Sciatic nerve (tissue), 2 donors: ENCODE results near the gene PXK. TPM values are rescaled to one million over a fixed set of nuclear protein-coding genes. Genes with fewer than 3 reads are reported as not detected.
A peak's percentile ranks its signal among the peaks of the same experiment; 100 is the strongest.
"Not testable (repeated sequence)": the region's sequence is repeated elsewhere in the genome, so short reads cannot be mapped to it uniquely, and the experiment has no call there.

Source experiments
- ATAC-seq: fragments of 200-7000 bp; cut with Tn5 transposase; one replicate; pipeline ENCODE4 v1.9.1; 2020; ENCODE audit warnings: mild to moderate bottlenecking, moderate library complexity
- DNase-seq: peaks from one replicate; pipeline ENCODE4 v3.0.0-alpha.2; 2020; ENCODE audit warnings: low spot score
- intact Hi-C: fragments of 100-400 bp; cut with DNase I; formaldehyde crosslinking; loops from one replicate; pipeline ENCODE4 v1.14.2; 2022
- total RNA-seq: library from RNA; stranded (reverse); fragmentation: NEBNext Ultra II Directional; extraction: Animal tissue kit (Norgen Biotek cat#: 25700); gene quantifications from one replicate; pipeline ENCODE4 v1.2.1, GENCODE V29; 2021
- donor health status: DM: no; HTN: no; CAD: no.
- donor health status: DM: no; HTN: no; CAD: no.

Gene PXK
- total RNA-seq = 34.1 TPM

DNA sequence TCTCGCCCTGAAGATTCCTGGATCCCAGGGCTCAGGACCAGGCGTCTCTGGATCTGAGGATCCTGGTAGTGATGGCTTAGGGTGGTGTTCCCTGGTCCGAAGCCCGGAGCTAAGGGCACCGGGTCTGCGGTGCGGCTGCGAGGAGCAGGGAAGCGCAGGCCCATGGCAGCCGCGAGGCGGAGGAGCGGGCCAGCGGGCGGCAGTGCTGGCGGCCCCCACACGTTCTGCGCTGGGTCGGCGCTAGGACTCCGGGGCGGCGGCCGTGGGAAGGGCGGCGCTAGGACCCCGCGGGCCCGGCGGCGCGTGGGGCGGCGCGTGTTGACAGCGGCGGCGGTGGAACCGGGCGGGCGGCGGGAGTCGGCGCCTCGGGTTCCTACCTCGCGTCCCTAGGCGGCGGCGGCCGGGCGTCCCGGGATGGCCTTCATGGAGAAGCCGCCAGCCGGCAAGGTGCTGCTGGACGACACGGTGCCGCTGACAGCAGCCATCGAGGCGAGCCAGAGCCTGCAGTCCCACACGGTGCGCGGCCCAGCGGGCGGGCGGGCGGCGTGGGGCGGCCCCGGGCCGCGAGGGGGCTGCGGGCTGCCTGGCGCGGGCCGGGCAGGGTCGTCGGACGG lies at the start of gene PXK:
PXK (plus strand) TSS at position 318 of the 614 bp plus-strand sequence; CDS start at position 415, 97 bp downstream.
- intact Hi-C loops = no loop called here
- DNase-seq (peak; percentile 87), ATAC-seq (peak; percentile 88)

- intact Hi-C loops = no loop called here
- ATAC-seq (no peak), DNase-seq (no peak)
Measured at GRCh38 chr3:58285334-58285733, 47.4 kb upstream of the PXK start.

- intact Hi-C loops = no loop called here
- DNase-seq = no peak
- ATAC-seq = no peak
Measured at GRCh38 chr3:58287354-58287753, 45.3 kb upstream of the PXK start.

- intact Hi-C loops = no loop called here
- DNase-seq (no peak), ATAC-seq (no peak)
Measured at GRCh38 chr3:58288011-58288728, 44.5 kb upstream of the PXK start.

GRCh38 chr3:58288964-58289613 lies 43.6 kb upstream of the PXK start:
- ATAC-seq, DNase-seq, intact Hi-C loops: not testable (repeated sequence)

- intact Hi-C loops = loop anchor here (5.0 kb wide), 1 partner anchor 843 kb away; no protein-coding TSS in a partner anchor
- DNase-seq, ATAC-seq: not testable (repeated sequence)
Measured at GRCh38 chr3:58290446-58290845, 42.2 kb upstream of the PXK start.

GRCh38 chr3:58291671-58292338 lies 40.9 kb upstream of the PXK start:
- no peak for ATAC-seq
- no peak for DNase-seq
- intact Hi-C loops = loop anchor here (5.0 kb wide), 1 partner anchor 845 kb away; no protein-coding TSS in a partner anchor

DNA sequence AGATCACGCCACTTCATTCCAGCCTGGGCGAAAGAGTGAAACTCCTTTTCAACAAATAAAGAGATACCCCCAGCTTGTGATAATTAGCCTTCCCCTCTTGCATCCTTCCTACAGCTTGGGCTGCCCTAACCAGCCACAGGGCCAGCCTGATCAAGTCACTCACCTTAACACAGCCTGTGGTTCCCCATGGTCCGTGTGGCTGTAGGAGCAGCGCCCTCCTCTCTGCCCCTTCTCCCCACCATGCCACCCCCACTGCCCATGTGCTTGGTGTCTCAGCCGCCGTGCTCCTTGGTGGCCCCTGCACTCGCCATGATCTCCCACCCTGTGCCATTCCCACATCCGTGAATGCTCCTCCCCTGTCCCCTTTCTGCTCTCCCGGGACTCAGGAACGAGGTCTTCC lies 39.8 kb upstream of the PXK start:
- no peak for DNase-seq
- no peak for ATAC-seq
- intact Hi-C loops = loop anchor here (5.0 kb wide), 1 partner anchor 846 kb away; no protein-coding TSS in a partner anchor

GRCh38 chr3:58293516-58293915 lies 39.2 kb upstream of the PXK start:
- ATAC-seq (no peak), DNase-seq (no peak)
- intact Hi-C loops = loop anchor here (5.0 kb wide), 1 partner anchor 846 kb away; no protein-coding TSS in a partner anchor

GRCh38 chr3:58296269-58296668 lies 36.4 kb upstream of the PXK start:
- DNase-seq = no peak
- no peak for ATAC-seq
- intact Hi-C loops = loop anchor here (5.0 kb wide), 1 partner anchor 119 kb away; no protein-coding TSS in a partner anchor

DNA sequence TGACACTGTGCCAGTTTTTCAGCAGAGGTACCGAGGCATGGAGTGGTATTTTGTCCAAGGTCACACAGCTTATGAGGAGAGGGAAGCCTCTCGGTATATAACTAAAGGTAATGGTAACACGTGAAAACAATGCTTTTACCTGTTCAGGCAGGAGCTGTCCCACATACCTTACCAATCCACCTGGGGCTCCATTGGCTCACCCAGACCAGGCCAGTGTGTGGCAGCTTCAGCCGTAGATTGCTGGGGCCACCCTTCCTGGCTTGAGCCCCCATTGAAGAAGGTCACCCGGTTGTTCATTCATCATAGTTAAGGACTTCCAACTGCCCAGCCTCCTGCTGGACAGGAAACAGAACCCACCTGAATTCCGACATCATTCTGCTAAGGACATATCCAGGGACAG lies 35.8 kb upstream of the PXK start:
- ATAC-seq (no peak), DNase-seq (no peak)
- intact Hi-C loops = loop anchor here (5.0 kb wide), 1 partner anchor 120 kb away; no protein-coding TSS in a partner anchor

DNA sequence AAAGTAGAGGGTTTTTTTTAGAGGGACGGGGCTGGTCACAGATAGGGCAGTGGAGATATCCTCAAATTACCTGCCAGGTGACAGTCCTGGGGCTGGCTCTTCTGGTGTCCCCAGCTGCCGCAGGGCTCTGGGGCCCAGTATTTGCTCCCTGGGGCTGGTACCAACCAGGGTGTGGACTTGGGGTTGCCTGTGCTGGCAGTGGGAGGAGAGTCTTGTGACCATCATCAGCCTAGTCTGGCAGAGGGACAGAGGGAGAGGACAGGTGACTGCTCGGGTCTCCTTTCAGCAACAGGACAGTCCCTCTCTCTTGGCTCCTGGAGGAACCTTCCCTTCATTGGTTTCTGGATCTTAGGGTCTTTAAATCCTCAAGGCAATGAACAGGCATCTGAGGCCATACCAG lies 34.5 kb upstream of the PXK start:
- intact Hi-C loops = loop anchor here (5.0 kb wide), 1 partner anchor 121 kb away; no protein-coding TSS in a partner anchor
- DNase-seq (no peak), ATAC-seq (no peak)

DNA sequence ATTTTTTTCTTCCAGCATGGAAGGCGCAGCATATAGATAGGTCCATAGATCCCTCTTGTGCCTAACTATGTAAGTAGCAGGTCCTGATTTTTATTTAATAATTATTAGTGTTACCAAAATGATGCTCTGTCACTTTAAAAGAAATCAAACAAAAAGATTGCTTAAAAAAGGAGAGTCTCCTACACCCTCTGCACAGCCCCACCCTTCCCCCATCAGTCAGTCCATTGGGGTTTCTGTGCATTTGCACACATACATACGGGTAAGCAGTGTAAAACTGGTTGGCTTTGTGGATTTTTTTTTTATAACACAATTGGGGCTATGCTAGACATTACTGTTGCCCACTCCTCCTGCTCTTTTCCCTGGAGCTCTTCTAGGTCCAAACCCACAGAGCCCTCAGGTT lies 33.6 kb upstream of the PXK start:
- DNase-seq (no peak), ATAC-seq (no peak)
- intact Hi-C loops = loop anchor here (5.0 kb wide), 1 partner anchor 122 kb away; no protein-coding TSS in a partner anchor

DNA sequence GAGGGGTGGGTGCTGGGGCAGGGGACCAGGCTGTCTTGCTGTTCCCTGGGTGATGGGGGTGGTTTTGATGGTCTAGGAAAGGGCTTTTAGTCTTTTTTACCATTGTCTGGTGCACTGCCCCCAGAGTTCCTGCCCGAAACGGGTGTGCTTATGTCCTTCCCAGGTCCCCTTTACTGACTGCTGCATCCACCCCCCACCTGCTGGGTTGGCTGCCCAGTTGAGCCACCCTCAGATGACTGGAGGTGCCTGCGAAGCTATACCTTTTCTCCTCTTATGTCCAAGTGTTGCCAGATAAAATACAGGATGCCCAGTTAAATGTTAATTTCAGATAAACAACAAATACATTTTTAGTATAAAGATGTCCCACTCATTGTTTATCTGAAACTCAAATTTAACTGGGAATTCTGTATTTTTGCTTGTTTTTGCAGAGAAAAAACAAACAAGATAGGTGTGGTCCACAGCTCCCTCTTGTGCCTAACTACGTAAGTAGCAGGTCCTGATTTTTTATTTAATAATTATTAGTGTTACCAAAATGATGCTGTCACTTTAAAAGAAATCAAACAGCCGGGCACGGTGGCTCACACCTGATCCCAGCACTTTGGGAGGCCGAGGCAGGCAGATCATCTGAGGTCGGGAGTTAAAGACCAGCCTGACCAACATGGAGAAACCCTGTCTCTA lies 32.7 kb upstream of the PXK start:
- no peak for DNase-seq

GRCh38 chr3:58305882-58306711 lies 26.6 kb upstream of the PXK start, which contains the start of the genes HTD2 and RPP14:
Gene HTD2, plus strand, starts transcription at chr3:58306520. Its CDS starts 11,094 bp downstream, at chr3:58317614.
Gene RPP14, plus strand, starts transcription at chr3:58306245. Its CDS starts 4,085 bp downstream, at chr3:58310330.
- ATAC-seq (peak; percentile 98), DNase-seq (peak; percentile 100)
- intact Hi-C loops = no loop called here

More for the DNA sequence above, 32.7 kb upstream of the PXK start:
- intact Hi-C loops = loop anchor here (5.0 kb wide), 1 partner anchor 123 kb away; no protein-coding TSS in a partner anchor
- ATAC-seq = no peak

- no peak for DNase-seq
- no peak for ATAC-seq
- intact Hi-C loops = no loop called here
Measured at GRCh38 chr3:58307639-58308215, 25.0 kb upstream of the PXK start.

DNA sequence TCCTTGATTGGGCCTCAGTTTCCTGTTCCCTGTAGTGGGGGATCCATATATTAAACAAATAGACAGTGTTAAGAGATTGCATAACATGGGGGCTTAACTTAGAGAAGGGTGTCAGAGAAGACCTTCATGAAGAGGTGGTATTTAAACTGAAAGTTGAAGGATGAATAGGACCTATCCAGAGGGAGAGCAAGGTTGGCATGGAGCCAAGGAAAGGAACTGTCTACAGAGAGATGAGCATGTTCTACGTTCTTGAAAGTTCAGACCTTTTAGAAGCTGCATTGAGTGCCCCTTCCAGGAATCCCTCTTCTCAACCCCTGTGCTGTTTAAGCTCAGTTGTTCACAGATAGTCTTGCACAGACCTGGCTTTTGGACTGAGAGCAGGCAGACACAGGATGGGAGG lies 24.0 kb upstream of the PXK start:
- intact Hi-C loops = no loop called here
- ATAC-seq (no peak), DNase-seq (no peak)
